ENCODE measurements around the gene SF3A1.

The SF3A1 gene

DNA sequence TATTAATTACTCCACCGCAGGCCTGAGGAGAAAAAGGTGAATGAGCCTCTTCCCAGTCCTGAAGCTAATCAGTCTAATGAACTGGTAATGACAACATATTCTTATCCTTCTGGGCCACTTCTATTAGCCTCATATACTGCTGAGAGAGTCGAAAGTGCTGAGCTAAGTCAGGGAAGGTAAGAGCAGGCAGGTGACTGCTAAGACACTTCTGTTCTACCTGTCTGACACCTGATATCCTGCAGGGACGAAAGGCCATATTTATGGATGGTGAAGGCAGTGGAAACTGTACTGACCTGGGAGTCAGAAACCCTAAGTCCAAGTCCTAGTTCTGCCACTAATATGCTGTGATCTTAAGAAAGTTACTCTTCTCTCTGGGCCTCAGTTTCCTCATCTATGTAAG is 33.4 kb downstream of the SF3A1 start:
- H4K20me1 ChIP-seq (ENCODE audit: insufficient read depth, low read length), result no peaks in the 10 kb centered on the region
- TF ChIP-seq, protein P1, sequence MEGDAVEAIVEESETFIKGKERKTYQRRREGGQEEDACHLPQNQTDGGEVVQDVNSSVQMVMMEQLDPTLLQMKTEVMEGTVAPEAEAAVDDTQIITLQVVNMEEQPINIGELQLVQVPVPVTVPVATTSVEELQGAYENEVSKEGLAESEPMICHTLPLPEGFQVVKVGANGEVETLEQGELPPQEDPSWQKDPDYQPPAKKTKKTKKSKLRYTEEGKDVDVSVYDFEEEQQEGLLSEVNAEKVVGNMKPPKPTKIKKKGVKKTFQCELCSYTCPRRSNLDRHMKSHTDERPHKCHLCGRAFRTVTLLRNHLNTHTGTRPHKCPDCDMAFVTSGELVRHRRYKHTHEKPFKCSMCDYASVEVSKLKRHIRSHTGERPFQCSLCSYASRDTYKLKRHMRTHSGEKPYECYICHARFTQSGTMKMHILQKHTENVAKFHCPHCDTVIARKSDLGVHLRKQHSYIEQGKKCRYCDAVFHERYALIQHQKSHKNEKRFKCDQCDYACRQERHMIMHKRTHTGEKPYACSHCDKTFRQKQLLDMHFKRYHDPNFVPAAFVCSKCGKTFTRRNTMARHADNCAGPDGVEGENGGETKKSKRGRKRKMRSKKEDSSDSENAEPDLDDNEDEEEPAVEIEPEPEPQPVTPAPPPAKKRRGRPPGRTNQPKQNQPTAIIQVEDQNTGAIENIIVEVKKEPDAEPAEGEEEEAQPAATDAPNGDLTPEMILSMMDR (IDR thresholded peaks at IDR 0.05; ENCODE audit: low read length), result no peak
- TF ChIP-seq EZH2 (optimal IDR thresholded peaks at IDR 0.05; ENCODE audit: low read depth, low read length), result no peak
- no peak for TF ChIP-seq EZH2phosphoT487 (IDR thresholded peaks at IDR 0.05; ENCODE audit: low read length)
- H2AFZ ChIP-seq (ENCODE audit: low read length), result no peak overlapping the region
- no peak overlapping the region for H3K9ac ChIP-seq (ENCODE audit: low read length)
- peaks cover 12% of the 10 kb centered on the region for H3F3A ChIP-seq (ENCODE audit: insufficient read depth, low read length)
- no peaks in the 10 kb centered on the region for H3K27me3 ChIP-seq (replicated peaks; ENCODE audit: insufficient read depth, low read length)
- H3K9me3 ChIP-seq (replicated peaks; ENCODE audit: insufficient read depth, low read length), result no peaks in the 10 kb centered on the region
- peaks cover 56% of the 10 kb centered on the region for H3K79me2 ChIP-seq (ENCODE audit: low read length)
- DNase-seq, result peak; percentile 39
- H3K4me2 ChIP-seq (ENCODE audit: low read depth, low read length), result peak overlapping the region; percentile 21; the same call in 1 of the 2 replicates
- peaks cover 32% of the 10 kb centered on the region for H3K4me1 ChIP-seq (ENCODE audit: low read length)
- H3K27ac ChIP-seq (ENCODE audit: low read length), result peak overlapping the region; percentile 14; the same call in 1 of the 2 replicates
- no peaks in the 10 kb centered on the region for H3K9me2 ChIP-seq (replicated peaks; ENCODE audit: insufficient read depth, low read length)
- no peak overlapping the region for H3K4me3 ChIP-seq (ENCODE audit: low read length)
- no peaks in the 10 kb centered on the region for H3K36me3 ChIP-seq (replicated peaks; ENCODE audit: insufficient read depth, low read length)

DNA sequence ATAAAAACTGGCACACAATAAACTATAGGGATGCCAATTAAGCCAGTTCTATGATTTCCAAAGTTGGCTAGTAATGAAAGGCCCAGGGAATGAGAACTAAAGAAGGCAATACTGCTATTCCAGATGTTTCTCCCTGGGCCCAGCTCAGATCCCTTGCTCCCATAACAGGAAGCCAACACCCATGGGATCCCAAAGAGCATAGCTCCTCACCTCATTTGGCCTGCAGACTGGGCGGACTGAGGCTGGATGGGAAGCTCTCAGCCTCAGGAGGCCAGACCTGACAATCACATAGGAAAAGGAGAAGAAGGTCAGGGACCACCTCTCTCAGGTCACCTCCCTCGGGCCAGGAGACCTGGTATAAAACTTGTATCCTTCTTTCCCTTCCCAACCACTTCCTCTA is 35.2 kb downstream of the SF3A1 start:
- no peaks in the 10 kb centered on the region for H3F3A ChIP-seq (ENCODE audit: insufficient read depth, low read length)
- no peak overlapping the region for H3K4me3 ChIP-seq (ENCODE audit: low read length)
- H3K4me2 ChIP-seq (ENCODE audit: low read depth, low read length), result no peak overlapping the region
- no peaks in the 10 kb centered on the region for H3K36me3 ChIP-seq (replicated peaks; ENCODE audit: insufficient read depth, low read length)
- H3K27ac ChIP-seq (ENCODE audit: low read length), result no peak overlapping the region
- TF ChIP-seq EZH2phosphoT487 (IDR thresholded peaks at IDR 0.05; ENCODE audit: low read length) (no peak), EZH2 (optimal IDR thresholded peaks at IDR 0.05; ENCODE audit: low read depth, low read length) (no peak)
- TF ChIP-seq, protein P1 (IDR thresholded peaks at IDR 0.05; ENCODE audit: low read length), result no peak
- peaks cover 29% of the 10 kb centered on the region for H3K4me1 ChIP-seq (ENCODE audit: low read length)
- DNase-seq, result no peak
- H3K27me3 ChIP-seq (replicated peaks; ENCODE audit: insufficient read depth, low read length), result no peaks in the 10 kb centered on the region
- no peak overlapping the region for H3K9ac ChIP-seq (ENCODE audit: low read length)
- H4K20me1 ChIP-seq (ENCODE audit: insufficient read depth, low read length), result no peaks in the 10 kb centered on the region
- no peaks in the 10 kb centered on the region for H3K9me3 ChIP-seq (replicated peaks; ENCODE audit: insufficient read depth, low read length)
- peaks cover 68% of the 10 kb centered on the region for H3K79me2 ChIP-seq (ENCODE audit: low read length)
- H3K9me2 ChIP-seq (replicated peaks; ENCODE audit: insufficient read depth, low read length), result no peaks in the 10 kb centered on the region
- no peak overlapping the region for H2AFZ ChIP-seq (ENCODE audit: low read length)

- H3K27ac ChIP-seq (ENCODE audit: low read length), result no peak overlapping the region
- no peaks in the 10 kb centered on the region for H3K36me3 ChIP-seq (replicated peaks; ENCODE audit: insufficient read depth, low read length)
- peaks cover 20% of the 10 kb centered on the region for H3K4me1 ChIP-seq (ENCODE audit: low read length)
Measured at GRCh38 chr22:30320021-30320556, 36.6 kb downstream of the SF3A1 start.

More at GRCh38 chr22:30320021-30320556, 36.6 kb downstream of the SF3A1 start:
- no peak for DNase-seq
- Histone ChIP-seq H3K9me3 (replicated peaks; ENCODE audit: insufficient read depth, low read length) (no peaks in the 10 kb centered on the region), H3K79me2 (ENCODE audit: low read length) (peaks cover 68% of the 10 kb centered on the region), H3K9me2 (replicated peaks; ENCODE audit: insufficient read depth, low read length) (no peaks in the 10 kb centered on the region), H3K9ac (ENCODE audit: low read length) (no peak overlapping the region), H3K4me3 (ENCODE audit: low read length) (no peak overlapping the region), H3F3A (ENCODE audit: insufficient read depth, low read length) (no peaks in the 10 kb centered on the region), H4K20me1 (ENCODE audit: insufficient read depth, low read length) (no peaks in the 10 kb centered on the region), H3K27me3 (replicated peaks; ENCODE audit: insufficient read depth, low read length) (no peaks in the 10 kb centered on the region), H3K4me2 (ENCODE audit: low read depth, low read length) (no peak overlapping the region), H2AFZ (ENCODE audit: low read length) (no peak overlapping the region)
- TF ChIP-seq EZH2phosphoT487 (IDR thresholded peaks at IDR 0.05; ENCODE audit: low read length) (no peak), EZH2 (optimal IDR thresholded peaks at IDR 0.05; ENCODE audit: low read depth, low read length) (no peak)
- TF ChIP-seq, protein P1 (IDR thresholded peaks at IDR 0.05; ENCODE audit: low read length), result no peak
